Caco-2 (cell line): ENCODE measurements around the gene MXD1. TPM values are rescaled to one million over a fixed set of nuclear protein-coding genes. Genes with fewer than 3 reads are reported as not detected.

Experiments used
- BruUV-seq: library from RNA; stranded (reverse); fragments of 400-500 nt; replicated peaks from 2 replicates; lab custom pipeline; 2021; lab: Mats Ljungman, UMichigan
- CTCF ChIA-PET: fragments of 300-600 bp; sonication (Branson Sonifier 250); formaldehyde crosslinking; loops from one replicate; lab custom pipeline; 2022; ENCODE audit warnings: antibody characterized with exemption; lab: Charles Lee
- POLR2A ChIA-PET: fragments of 300-600 bp; sonication (Branson Sonifier 250); formaldehyde crosslinking; loops from one replicate; lab custom pipeline; 2022; ENCODE audit warnings: antibody characterized with exemption; lab: Charles Lee
- DNase-seq, 2 experiments: peaks; one replicate each; pipeline versions ENCODE4 v3.0.0 to v3.0.0-alpha.2; 2020 to 2022
- H3K27me3 ChIP-seq: replicated peaks from 2 replicates; pipeline ENCODE4 v1.6.0; 2011; ENCODE audit warnings: low read length; ENCODE audit not compliant: control insufficient read depth, insufficient read depth
- H3K36me3 ChIP-seq: 2 replicates; pipeline ENCODE4 v1.5.1; 2011; ENCODE audit warnings: low read length; ENCODE audit not compliant: control insufficient read depth, insufficient read depth
- H3K4me1 ChIP-seq: fragments of 250-450 bp; sonication (Bioruptor Pico); 2 replicates; pipeline ENCODE4 v1.5.1; 2020; ENCODE audit warnings: mild to moderate bottlenecking
- H3K4me3 ChIP-seq: 2 replicates; pipeline ENCODE4 v1.5.1; 2011; ENCODE audit warnings: low read depth, mild to moderate bottlenecking, control low read depth, low read length
- H3K9me3 ChIP-seq: fragments of 250-450 bp; sonication (Bioruptor Pico); 2 replicates; pipeline ENCODE4 v1.5.1; 2020; ENCODE audit warnings: mild to moderate bottlenecking, moderate library complexity
- H3K27ac Mint-ChIP-seq: one replicate; pipeline ENCODE4 v1.8.0; 2022; ENCODE audit warnings: mixed read lengths; ENCODE audit not compliant: unreplicated experiment
- H3K27me3 Mint-ChIP-seq: one replicate; pipeline ENCODE4 v1.8.0; 2022; ENCODE audit warnings: mixed read lengths; ENCODE audit not compliant: insufficient read depth, unreplicated experiment
- H3K36me3 Mint-ChIP-seq: one replicate; pipeline ENCODE4 v1.8.0; 2022; ENCODE audit warnings: mild to moderate bottlenecking, mixed read lengths; ENCODE audit not compliant: insufficient read depth, unreplicated experiment
- H3K4me1 Mint-ChIP-seq: one replicate; pipeline ENCODE4 v1.8.0; 2022; ENCODE audit warnings: low read depth, mixed read lengths; ENCODE audit not compliant: unreplicated experiment
- H3K4me3 Mint-ChIP-seq: one replicate; pipeline ENCODE4 v1.8.0; 2022; ENCODE audit warnings: mild to moderate bottlenecking, moderate library complexity, mixed read lengths; ENCODE audit not compliant: unreplicated experiment
- H3K9me3 Mint-ChIP-seq: one replicate; pipeline ENCODE4 v1.8.0; 2022; ENCODE audit warnings: mixed read lengths; ENCODE audit not compliant: unreplicated experiment
- intact Hi-C: fragments of 100-400 bp; cut with micrococcal nuclease; formaldehyde crosslinking; loops from one replicate; pipeline ENCODE4 v1.10.0; 2022; ENCODE audit not compliant: unreplicated experiment
- total RNA-seq: library from RNA; stranded (reverse); gene quantifications from 2 replicates; pipeline ENCODE4 v1.2.3, GENCODE V29; 2022
- TF ChIP-seq, protein P1 (sequence below), 2 experiments: fragments of 200-600 bp in 1 of 2; IDR thresholded peaks; 1 replicate in 1 of 2; 2 replicates in 1 of 2; pipeline versions ENCODE4 v1.5.1 to v1.8.0; 2011 to 2022; ENCODE audit warnings: antibody characterized with exemption in 1 of 2, control low read depth in 1 of 2, inconsistent platforms in 1 of 2, low read depth in 1 of 2, low read length in 1 of 2, mild to moderate bottlenecking in 1 of 2, moderate library complexity in 1 of 2; ENCODE audit not compliant: insufficient read depth in 1 of 2, severe bottlenecking in 1 of 2, unreplicated experiment in 1 of 2

MXD1 gene
- total RNA-seq, 1 experiment from 2014 or later, result 9.5 TPM

- Histone ChIP-seq H3K4me1 (peaks cover 4% of the 10 kb centered on the region; the same call in 1 of the 2 replicates), H3K36me3 (no peaks in the 10 kb centered on the region), H3K9me3 (no peaks in the 10 kb centered on the region), H3K27me3 (no peaks in the 10 kb centered on the region), H3K4me3 (no peak overlapping the region)
- H3K36me3 Mint-ChIP-seq, result no peaks in the 10 kb centered on the region
- ChIA-PET CTCF (no interaction called here), POLR2A (no interaction called here)
- H3K4me3 Mint-ChIP-seq, result no peak overlapping the region
- intact Hi-C loops, result no loop called here
- TF ChIP-seq, protein P1, sequence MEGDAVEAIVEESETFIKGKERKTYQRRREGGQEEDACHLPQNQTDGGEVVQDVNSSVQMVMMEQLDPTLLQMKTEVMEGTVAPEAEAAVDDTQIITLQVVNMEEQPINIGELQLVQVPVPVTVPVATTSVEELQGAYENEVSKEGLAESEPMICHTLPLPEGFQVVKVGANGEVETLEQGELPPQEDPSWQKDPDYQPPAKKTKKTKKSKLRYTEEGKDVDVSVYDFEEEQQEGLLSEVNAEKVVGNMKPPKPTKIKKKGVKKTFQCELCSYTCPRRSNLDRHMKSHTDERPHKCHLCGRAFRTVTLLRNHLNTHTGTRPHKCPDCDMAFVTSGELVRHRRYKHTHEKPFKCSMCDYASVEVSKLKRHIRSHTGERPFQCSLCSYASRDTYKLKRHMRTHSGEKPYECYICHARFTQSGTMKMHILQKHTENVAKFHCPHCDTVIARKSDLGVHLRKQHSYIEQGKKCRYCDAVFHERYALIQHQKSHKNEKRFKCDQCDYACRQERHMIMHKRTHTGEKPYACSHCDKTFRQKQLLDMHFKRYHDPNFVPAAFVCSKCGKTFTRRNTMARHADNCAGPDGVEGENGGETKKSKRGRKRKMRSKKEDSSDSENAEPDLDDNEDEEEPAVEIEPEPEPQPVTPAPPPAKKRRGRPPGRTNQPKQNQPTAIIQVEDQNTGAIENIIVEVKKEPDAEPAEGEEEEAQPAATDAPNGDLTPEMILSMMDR (IDR thresholded peaks at IDR 0.05; ENCODE audit: insufficient read depth in 1 of 2, low read depth in 1 of 2, low read length in 1 of 2, severe bottlenecking in 1 of 2, unreplicated experiment in 1 of 2), result no peak
- no TSS peak for BruUV-seq
- peaks cover 3% of the 10 kb centered on the region for H3K27me3 Mint-ChIP-seq
- H3K27ac Mint-ChIP-seq, result no peak overlapping the region
- H3K4me1 Mint-ChIP-seq, result no peaks in the 10 kb centered on the region
- no peaks in the 10 kb centered on the region for H3K9me3 Mint-ChIP-seq
- DNase-seq, result no peak
Observed at GRCh38 chr2:69959425-69959824, 44.5 kb downstream of the MXD1 start.

DNA sequence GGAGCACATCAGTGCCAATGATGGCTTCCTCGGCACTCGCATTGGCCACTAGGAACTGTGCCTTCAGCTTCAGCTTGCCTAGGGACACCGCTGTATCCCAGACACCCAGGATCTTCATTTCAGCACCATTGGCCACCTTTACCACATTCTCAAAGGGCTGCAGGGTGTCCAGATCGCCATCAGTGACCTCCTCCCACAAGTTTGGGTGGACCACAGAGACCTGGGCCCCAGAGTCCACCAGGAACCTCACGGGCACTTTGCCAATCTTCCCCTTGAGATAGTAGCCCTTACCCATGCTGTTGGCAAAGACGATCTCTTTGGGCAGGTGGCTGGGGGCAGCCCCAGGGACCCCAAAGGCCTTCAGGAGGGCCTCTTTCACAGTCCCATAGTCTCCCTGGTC is 45.9 kb downstream of the MXD1 start:
- intact Hi-C loops, result no loop called here
- POLR2A ChIA-PET, result no interaction called here
- Histone ChIP-seq H3K4me1 (peaks cover 9% of the 10 kb centered on the region; the same call in 1 of the 2 replicates), H3K27me3 (no peaks in the 10 kb centered on the region), H3K36me3 (no peaks in the 10 kb centered on the region), H3K9me3 (no peaks in the 10 kb centered on the region), H3K4me3 (no peak overlapping the region)
- CTCF ChIA-PET, result no interaction called here
- Mint-ChIP-seq H3K9me3 (no peaks in the 10 kb centered on the region), H3K27me3 (peaks cover 3% of the 10 kb centered on the region), H3K4me3 (no peak overlapping the region), H3K4me1 (no peaks in the 10 kb centered on the region), H3K36me3 (no peaks in the 10 kb centered on the region), H3K27ac (no peak overlapping the region)
- TF ChIP-seq, protein P1 (IDR thresholded peaks at IDR 0.05; ENCODE audit: insufficient read depth in 1 of 2, low read depth in 1 of 2, low read length in 1 of 2, severe bottlenecking in 1 of 2, unreplicated experiment in 1 of 2), result no peak
- BruUV-seq, result no TSS peak
- no peak for DNase-seq

DNA sequence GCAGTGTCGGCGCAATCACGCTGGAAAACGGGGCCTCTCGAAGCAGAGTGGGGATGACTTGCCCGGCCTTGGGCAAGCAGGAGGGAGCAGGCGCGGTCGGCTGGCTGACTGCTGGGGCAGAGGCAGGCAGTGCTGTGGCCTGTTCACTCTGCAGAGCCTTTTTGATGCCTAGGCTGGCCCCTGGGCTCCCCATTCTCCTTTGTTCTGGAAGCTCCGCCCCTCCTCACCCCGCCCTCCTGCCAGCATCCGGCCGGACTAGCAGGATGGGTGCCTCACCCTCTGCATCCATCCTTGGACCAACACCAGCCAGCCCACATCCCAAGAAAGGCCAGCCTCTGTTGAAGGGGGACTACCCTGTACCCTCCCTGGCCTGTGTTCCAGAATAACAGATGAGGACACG is 46.6 kb downstream of the MXD1 start, which contains the start of gene ASPRV1:
Gene ASPRV1, minus strand, starts transcription at position 136 of the 400 bp plus-strand sequence. CDS start 195 bp downstream, outside the sequence.
- H3K9me3 ChIP-seq, result no peaks in the 10 kb centered on the region
- no peak within 1 kb of the TSS for H3K4me3 ChIP-seq
- no TSS peak for BruUV-seq
- H3K36me3 Mint-ChIP-seq, result no peaks in the 10 kb centered on the region
- intact Hi-C loops, result no loop called here
- H3K36me3 ChIP-seq, result 0 out of 2 replicates have a peak, but pooled peaks cover 1% of the 10 kb centered on the region
- H3K4me1 Mint-ChIP-seq, result no peaks in the 10 kb centered on the region
- POLR2A ChIA-PET, result no interaction called here
- no peak within 1 kb of the TSS for H3K4me3 Mint-ChIP-seq
- no peaks in the 10 kb centered on the region for H3K27me3 Mint-ChIP-seq
- no peaks in the 10 kb centered on the region for H3K9me3 Mint-ChIP-seq
- CTCF ChIA-PET, result no interaction called here
- DNase-seq, result no peak
- H3K4me1 ChIP-seq, result peaks cover 9% of the 10 kb centered on the region; the same call in 1 of the 2 replicates
- no peak within 1 kb of the TSS for H3K27ac Mint-ChIP-seq
- TF ChIP-seq, protein P1 (IDR thresholded peaks at IDR 0.05; ENCODE audit: insufficient read depth in 1 of 2, low read depth in 1 of 2, low read length in 1 of 2, severe bottlenecking in 1 of 2, unreplicated experiment in 1 of 2), result no peak
- H3K27me3 ChIP-seq, result no peaks in the 10 kb centered on the region
